Measurements from ENCODE around the gene TTC9.
A peak's percentile ranks its signal among the peaks of the same experiment; 100 is the strongest.

TTC9 gene

DNA sequence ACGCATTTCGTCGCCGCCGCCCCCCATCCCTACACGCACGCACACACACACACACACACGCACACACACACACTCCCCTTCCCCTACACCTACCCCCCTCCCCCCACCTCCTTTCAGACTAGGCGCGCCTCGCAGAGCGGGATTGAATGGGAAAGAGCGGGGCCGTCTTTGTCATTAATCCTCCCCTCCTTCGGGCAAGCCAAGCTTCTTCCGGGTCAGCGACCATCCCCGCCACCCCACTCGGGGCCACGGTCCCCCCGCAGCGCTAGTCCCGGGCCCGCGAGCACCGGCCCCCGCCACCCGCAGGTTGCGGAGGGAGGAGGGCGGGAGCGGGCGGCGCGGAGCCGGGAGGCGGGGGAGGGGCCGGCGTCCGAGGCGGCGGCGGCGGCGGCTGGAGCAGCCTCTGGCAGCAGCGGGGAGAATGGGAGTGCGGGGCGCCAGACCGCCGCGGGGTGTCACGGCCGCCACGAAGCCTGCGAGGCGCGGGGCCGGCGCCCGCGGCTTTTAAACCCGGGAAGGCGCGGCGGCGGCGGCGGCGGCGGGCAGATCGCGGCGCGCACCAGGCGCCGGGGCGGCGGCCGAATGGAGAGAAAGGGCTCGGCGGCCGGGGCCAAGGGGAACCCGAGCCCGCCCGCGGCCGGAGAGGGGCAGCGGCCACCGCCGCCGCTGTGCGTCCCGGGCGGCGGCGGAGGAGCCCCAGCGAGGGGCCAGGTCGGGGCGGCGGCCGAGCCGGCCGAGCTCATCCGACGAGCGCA, at the start of gene TTC9:
Gene TTC9 (plus strand): TSS at position 369 of the 755 bp plus-strand sequence. CDS start 214 bp downstream, at position 583.
- DNase-seq = peak in 4 of 14 donors; percentile 15 to 44 (median 32)

DNA sequence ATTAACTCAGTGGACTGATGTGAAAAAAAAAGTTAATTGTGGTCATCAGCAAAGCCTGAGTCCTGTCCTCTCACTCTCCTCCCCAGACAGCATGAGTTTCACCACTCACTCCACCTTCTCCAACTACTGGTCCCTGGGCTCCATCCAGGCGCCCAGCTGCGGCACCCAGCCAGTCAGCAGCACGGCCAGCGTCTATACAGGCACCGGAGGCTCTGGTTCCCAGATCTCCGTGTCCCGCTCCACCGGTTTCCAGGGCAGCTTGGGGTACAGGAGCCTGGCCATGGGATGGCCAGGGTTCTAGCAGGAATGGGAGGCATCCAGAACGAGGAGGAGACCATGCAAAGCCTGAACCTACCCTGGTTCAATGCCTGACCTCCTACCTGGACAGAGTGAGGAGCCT, 47.3 kb upstream of the TTC9 start:
- no peak for DNase-seq

DNA sequence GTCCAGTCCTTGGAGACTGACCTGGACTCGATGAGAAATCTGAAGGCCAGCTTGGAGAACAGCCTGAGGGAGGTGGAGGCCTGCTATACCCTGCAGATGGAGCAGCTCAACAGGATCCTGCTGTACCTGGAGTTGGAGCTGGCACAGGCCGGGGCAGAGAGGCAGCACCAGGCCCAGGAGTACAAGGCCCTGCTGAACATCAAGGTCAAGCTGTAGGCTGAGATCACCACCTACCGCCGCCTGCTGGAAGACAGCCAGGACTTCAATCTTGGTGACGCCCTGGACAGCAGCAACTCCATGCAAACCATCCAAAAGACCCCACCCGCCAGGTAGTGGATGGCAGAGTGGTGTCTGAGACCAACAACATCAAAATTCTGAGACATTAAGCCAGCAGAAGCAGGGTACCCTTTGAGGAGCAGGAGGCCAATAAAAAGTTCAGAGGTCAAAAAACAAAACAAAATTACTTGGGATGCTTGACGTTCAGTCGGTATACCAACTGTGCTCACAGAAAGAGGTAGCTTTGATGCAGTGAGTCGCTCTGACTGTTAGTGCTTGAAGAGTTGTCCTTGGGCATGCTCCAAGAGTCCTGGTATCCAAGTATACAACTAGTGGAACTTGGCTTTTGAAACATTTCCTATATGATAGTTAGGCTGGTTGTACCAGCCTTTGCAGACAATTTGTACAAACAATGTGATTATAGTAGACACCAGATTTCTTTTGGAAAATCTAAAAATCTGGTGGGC, 46.1 kb upstream of the TTC9 start:
- no peak for DNase-seq

DNA sequence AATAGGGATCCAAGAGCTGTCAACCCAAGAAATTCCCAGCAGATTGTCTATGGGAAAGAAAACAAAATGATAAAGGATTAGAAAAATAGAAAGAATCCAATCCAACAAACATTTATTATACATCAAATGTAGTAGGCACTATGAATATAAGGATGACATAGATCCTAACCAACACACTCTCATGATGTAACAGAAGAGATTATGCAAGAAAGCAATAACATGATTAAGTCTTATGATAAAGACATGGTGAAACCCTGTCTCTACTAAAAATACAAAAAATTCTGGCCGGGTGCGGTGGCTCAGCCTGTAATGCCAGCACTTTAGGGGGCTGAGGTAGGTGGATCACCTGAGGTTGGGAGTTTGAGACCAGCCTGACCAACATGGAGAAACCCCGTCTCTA, 44.0 kb upstream of the TTC9 start:
- DNase-seq = no peak

DNA sequence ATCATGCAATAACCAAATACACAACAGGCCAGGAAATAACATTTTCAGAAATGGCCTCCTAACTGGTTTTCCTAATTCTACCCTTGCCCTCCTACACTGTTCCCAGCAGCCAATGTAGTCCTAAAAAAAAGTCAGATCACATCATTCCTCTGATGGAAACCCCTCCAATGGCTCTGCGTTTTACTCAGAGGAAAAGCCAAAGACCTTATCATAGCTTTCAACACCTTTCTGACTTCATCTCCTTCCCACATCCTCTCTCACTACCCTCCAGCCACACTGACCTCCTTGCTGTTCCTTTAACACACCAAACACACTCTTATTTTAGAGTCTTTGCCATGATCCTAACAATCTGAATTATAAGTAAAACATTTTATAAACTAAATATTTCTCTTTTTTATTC, 42.4 kb upstream of the TTC9 start:
- DNase-seq = no peak

DNA sequence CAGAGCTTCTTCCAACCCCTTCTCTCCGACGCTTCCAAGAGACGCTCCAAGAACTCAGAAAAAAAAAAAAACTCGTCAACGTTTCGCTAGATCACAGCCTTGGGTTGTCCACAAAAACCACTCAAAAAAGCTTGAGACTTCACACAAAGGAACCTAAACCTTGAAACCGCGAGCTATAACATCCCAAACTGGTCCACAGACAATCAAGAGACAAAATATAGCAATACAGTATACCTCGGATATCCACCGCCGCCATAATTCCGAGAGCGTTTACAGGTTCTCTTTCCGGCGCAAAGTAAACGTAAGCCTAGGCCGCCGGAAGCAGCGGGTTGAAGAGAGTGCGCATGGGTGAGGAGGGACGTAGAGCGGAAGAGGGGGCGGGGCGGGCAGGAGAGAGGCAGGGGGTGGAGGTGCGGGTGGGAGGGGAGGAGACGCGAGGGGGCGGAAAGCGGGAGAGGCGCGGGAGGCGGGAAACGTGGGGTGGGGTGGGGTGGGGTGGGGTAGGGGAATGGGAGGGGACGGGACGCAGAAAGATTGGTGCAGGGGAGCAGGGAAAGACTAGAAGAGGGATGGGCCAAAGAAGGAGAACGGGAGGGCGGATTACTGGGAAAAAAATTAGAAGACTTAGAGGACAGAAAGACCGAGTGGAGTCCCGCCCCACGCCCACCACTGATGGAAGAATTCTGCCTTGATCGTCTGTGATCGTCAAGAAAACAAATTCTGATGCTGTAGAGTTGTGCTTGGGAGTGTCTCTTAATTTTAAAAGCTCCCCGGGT, 41.1 kb upstream of the TTC9 start, which contains the start of gene MED6:
Gene MED6 (minus strand): TSS at position 274 of the 776 bp plus-strand sequence. CDS start 18 bp downstream, at position 256.
- DNase-seq = peak; percentile 43 to 91 (median 86)

DNA sequence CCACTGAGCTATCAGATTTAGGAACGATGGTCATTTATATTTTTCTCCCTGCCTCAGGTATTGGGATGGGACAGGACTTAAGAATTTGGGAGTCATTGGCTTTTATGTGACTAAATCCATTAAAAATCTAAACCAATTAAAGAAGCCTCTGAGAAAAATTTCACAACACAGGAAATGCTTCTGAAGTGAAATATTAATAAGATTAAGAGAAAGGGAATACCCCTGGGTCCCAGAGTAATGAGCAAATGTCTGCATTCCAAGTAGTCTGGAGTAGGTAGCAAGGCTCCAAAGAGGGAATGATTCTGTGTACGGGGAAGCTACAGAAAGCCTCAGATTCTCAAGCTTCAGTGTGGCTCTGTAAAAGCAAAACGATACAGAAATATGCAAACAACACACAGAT, 40.6 kb upstream of the TTC9 start:
- DNase-seq = no peak

DNA sequence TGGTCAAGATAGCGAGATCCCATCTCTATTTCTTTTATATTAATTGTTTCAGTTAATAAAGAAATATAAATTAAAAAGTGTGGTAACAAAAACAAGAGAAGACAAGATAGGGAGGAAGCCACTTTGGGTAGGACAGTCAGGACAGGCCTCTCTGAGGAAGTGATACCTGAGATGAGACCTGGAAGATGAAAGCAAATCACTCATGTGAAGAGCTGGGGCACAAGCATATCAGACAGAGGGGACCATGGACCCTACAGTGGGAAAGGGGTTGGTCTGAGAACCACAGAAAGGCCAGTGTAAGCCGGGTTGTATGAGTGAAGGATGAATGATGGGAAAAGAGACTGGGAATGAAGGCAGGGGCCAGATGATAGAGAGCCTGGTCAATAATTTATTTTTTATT, 39.5 kb upstream of the TTC9 start:
- no peak for DNase-seq

DNA sequence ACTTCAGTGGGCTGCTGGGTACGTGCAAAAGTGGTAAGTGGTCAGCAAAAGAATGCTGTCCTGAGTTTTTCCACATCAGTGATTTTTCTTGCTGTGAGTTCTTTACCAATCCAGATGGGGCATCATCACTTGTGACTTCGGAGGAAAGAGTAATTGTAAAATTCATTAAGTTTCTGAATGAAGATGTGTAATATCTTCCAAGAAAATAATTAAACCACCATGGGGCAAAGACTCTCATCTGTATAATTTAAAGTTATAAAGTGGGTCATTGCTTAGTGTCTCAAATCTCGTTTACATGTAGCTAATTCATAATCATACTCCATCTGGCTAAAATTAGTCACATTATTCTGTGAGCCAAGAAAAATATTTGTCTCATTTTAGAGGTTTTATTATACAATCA, 30.5 kb upstream of the TTC9 start:
- no peak for DNase-seq

DNA sequence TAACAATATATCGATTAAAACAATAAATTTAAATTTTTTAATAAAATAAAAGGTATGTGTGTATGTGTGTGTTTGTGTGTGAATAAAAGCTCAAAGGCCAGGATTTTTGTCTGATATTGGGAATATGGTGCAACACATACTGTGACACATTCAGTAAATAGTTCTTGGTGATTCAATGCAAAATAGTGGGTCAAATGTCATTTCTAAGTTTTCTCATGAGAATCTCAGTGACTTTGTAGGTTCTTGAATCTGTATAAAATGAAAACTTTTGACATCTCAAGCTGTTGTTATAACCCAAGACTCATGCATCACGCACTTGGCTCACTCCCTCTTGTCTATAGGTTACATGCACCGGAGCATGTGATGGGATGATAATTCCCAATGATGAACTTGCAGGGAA, 25.1 kb upstream of the TTC9 start:
- no peak for DNase-seq

DNA sequence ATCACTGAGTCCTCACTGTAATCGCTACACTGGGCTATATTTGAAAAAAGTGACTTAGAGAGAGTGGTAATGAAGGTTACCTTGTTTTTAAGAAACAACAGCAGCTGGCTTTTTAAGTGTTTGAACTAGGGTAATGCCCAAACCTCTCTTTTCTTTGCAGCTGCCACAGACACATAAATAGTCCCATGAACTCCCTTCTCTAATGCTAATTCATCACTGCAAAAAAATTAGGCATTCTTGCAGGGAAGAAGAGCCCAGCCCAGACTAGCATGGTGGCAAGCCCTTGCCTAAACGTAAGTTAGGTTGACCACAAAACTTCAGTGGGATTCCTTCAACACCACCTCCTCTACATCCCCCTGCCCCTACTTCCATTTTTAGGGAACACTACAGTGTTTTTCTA, 23.4 kb upstream of the TTC9 start:
- DNase-seq = no peak

DNA sequence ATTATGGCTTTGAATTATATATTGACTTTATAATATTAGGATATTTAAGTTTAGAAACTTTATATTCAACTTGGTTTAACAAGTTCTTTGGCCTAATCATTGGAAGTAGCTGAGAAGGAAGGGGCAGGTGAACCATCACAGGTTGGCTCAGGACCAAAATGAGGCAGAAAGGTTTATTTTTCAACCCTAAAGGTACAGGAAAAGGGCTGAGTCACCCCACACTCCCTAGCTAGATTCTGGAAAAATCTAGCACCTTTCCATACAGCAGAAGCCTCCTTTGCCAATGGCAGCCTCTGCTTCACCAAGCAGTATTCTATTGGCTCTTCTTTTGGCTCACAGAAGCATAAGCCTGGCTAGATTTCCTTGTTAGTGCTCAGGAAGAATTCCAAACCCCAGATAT, 22.0 kb upstream of the TTC9 start:
- no peak for DNase-seq

DNA sequence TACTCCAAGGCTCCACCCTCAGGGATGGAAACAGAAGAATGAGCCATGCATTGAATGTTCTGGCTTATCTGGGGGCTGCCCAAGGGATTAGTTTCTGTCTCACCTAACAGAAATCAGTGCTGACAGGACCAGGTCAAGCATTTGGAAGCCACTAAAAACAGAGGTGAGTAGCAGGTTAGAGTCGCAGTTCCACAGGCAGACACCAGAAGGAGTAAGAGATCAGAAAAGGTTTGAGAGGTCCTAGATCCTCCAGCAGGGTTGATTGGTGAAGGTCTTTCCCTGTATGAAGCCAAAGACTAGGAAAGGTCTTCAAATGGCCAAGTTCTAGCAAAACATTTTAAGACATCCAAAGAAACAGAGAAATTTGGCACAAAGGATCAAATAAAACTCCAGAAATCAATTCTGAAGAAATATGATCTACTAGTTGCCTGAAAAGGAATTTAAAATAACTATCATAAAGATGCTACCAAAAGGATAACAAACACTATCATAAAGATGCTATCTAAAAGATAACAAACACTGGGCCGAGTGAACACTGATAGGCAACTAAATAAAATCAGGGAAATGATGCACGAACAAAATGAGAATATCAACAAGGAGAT, 19.5 kb upstream of the TTC9 start:
- DNase-seq = no peak

DNA sequence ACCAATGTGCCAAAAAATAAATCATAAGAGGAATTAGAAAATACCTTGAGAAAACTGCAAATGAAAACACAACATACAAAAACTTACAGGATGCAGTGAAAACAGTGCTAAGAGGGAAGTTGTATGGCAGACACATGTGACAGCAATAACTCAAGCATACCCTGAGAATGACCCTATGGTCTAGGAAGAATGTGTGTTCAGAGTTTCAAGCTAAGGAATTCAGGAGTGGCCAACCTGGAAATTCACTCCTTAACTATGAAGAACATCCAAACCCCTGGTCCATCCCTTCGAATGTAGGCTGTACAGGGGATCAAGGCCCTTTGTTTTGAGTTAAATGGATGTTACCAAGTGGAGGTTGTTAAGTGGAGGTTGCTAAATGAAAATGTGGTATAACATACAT, 16.7 kb upstream of the TTC9 start:
- DNase-seq = no peak

DNA sequence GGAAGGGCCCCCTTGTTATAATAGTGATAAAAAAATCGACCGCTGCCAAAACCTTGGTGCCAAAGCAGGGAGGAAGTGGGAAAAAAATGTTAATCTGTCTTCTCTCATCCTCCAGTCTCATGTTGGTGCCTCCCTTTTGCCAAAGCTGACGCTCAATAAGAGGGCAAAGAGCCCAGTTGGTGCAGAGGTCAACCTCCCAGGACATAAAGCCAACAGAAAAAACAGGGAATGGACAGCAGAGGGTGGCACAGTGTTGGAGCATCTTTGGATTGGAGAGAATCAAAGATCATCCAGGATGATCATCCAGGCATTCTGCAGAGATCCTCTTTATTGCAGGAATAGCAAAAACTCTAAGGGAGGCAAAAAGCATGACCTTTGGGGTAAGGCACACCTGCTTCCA, 9.8 kb upstream of the TTC9 start:
- no peak for DNase-seq

DNA sequence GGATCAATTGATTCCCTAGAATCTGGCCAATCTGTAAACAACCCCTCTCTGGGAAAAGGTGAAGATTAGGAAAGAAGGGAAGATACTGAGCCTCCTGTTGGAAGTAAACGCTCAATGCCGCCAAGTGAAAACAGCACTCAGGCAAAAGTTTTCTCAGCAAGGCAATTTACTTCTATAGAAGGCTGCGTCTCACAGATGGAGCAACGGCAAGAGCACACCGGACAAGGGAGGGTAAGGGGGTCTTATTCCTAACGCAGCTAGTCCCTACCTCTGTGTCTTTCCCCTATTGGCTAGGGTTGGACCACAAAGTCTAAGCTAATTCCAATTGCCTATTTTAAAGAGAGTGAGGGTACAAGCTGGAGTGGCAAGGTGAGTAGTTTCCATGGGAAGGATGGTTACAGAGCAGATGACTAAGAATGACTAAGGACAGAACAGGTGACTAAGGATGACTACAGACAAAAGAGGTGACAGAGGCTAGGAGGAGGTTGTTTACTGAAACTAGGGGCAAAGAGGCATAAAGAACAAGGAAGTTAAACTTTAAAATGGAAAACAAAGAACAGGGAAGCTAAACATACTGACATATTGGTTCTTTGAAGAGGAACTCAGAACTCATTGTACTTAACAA, 5.6 kb upstream of the TTC9 start:
- DNase-seq = no peak

DNA sequence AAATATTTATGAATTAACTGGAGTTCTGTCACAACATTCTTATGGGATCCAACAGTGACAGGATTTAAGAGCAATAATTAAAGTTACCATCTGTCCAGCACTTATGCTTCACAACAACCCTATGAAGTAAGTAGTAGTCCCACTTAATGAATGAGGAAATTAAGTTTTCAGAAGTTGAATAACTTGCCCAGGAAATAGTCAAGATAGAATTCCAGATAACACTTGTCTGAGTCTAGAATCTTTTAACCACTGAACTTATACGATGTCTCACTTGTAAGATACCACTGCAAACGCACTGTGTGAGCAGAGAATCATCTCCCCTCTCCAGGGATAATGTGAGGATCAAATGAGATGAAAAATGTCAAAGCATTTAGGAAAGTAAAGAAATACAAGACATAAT, 3.3 kb upstream of the TTC9 start:
- no peak for DNase-seq

DNA sequence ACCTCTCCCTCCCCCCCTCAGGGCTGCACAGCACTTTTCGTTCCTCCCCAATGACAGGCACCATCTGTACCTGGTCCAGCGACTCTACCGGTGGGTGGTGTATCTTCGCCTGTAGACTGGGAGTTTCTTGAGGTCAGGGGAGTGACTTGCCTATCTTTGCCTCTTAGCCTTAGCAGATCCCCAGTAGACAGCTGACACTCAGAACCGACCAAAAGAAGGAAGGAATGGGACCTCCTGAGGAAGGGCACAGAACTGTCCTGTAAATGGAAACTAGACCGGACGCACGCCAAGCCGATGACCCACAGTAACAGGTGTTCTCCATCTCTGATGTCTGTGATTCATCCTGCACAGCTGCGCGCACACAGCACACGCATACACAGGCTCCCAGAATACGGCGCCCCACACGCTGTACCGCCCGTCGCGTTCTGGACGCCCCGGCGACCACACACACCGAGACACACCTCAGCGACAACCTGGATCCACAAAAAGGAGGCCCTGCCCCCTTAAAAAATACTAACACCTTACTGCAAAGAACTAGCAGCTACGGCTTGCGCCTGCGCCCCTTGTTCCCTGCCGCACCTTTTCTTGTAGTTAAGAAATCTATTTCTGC, 673 bp upstream of the TTC9 start:
- DNase-seq = peak in 2 of 14 donors; percentile 2 to 47

DNA sequence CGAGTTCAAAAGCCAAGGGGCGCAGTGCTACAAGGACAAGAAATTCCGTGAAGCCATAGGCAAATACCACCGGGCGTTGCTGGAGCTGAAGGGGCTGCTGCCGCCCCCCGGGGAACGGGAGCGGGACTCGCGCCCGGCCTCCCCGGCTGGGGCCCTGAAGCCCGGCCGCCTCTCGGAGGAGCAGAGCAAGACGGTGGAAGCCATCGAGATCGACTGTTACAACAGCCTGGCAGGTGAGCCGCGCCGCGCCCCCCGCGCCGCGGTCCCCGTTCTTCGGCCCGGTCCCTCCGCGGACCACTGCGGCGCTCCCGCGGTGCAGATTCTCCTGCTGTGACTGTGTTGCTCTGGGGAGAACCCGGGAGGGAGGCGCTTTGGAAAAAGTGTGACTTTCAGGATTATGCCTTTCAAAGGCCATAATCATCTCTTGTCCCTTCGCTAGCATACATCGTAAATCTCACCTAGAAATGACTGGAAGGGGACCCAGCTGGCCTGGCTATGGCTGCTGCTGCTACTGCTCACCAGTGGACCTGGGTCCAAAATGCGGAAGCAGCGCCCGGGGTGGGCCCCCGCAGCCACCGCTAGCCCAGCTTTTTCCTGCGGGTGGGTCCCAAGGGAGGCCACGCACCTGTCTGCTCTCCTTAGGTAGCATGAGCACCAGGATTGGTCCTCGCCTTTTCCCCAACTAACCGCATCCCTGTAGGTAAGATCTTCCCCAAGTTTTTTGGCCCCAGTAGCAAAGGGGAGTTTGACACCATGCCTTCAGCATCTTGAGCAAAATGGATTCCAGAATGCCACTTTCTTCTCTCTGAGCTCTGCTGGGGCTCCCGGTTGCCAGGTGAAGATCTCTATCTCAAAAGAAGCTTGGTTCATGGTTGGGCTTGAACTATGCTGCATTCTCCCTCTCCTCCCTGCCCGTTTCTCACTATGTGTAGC, 853 bp downstream of the TTC9 start:
- DNase-seq = peak in 3 of 14 donors; percentile 8 to 30 (median 16)

DNA sequence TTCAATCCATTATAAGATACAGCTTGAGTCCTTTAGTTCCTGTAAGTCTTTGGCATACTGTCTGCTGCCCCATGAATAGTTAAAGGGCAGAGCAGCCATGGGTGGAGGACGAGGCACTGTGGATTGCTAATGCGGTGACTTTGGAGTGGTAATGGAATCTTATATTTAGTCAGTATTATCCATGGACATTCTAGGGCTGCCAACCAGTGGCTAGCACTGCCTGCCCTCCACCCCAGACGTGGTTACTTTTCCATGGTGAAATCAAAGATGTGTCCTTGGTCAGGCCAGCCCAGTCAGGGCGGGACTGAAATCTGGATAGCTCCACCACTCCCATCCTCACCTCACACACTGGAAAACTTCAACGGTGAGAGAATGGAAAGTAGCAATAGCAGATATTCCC, 2.3 kb downstream of the TTC9 start:
- no peak for DNase-seq

DNA sequence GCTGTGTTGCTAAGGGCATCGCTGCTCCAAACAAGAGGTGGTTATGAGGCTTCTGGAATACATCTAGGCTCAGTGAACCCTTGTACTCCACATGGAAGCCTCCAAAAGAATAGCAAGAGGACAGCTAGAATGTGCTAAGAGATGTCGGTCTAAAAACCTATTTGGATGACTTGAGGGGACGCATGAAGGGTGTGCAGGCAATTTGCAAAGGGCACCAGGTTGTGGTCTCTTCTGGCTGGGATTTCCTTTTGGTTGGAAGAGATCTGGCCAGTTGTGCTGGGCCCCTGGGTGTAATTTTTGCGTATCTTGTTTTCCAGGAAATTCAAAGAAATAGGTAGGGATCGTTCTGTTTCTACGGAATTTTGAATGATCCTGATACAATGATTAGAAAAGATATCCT, 4.2 kb downstream of the TTC9 start:
- no peak for DNase-seq

Measured in C1 segment of cervical spinal cord (tissue), 14 donors.